GDM1 (cell line): Measurements from ENCODE around the gene RPLP1.

Experiments used
- DNase-seq: peaks from one replicate; lab custom pipeline; 2025; lab: John Stamatoyannopoulos, UW

Gene RPLP1

DNA sequence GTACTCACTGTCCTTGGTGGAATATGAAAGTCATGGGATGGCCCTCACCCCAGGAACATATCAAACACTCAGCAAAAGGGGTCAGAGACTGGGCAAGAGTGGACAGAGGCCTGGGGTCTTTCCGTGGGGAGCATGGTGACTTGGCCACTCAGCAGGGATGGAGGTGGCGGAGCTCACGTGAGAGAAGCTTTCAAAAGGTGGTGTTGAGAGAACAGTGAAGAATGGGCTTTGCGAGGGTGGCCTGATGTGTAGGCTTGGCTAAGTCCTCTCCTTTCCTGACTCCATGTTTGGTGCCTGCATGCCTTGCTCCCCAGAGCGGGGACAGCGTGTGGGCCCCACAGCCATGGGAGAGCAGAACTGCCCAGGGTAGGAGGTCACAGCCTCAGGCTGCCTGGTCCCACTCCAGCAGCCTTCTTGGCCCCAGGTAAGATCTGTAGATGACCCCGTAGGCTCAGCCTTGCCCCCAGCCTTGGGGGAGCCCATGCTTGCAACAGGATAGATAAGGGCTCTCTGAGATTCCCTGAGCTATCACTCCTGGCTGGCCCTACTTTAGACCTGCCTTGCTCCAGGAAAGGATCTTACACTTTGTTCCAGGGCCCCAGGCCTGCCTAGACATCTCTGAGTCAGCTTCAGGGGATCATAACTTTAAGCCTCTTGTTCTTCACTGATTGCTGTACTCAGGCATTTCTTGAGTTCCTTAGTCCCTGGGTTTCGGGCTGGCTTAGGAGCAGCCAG is 17.0 kb downstream of the RPLP1 start:
- no peak for DNase-seq

GRCh38 chr15:69472046-69472445 is 19.4 kb downstream of the RPLP1 start:
- no peak for DNase-seq

DNA sequence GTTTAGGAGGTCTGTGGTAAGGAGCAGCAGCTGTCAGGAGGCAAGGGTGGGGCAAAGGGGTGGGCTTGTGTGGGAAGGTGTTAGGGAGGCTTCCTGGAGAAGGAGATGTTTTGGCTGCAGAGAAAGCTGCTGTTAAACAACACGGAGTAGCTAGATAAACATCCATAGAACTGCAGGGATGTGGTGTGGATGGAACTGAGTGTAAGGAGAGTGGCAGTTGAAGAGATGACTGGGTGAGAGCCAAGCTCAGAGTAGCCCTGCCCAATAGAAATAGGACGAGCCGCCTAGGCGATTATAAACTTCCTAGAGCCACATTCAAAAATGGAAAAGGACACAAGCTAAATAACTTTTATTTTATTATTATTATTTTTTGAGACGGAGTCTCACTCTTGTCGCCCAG is 19.9 kb downstream of the RPLP1 start:
- no peak for DNase-seq

DNA sequence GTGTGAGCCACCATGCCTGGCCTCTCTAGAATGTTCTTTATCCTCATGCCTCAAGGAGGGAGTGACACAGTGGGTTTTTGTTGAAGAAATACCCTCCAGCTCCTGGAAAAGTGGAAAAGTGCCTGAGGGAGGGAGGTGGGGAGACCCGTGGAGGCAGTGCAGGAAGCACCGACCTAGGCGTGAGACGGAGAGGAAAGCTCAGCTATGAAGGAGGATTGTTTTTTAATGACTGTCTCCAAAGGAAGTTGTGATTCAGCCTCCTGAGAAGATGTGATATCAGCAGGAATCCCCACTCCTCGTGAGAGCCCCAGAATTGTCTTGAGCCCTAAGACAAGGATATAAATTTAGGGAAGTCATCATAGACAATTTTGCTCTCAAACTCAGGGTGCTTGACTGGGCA is 21.7 kb downstream of the RPLP1 start:
- no peak for DNase-seq

GRCh38 chr15:69474846-69475455 is 22.3 kb downstream of the RPLP1 start:
- no peak for DNase-seq

GRCh38 chr15:69475769-69476358 is 23.2 kb downstream of the RPLP1 start:
- peak; percentile 50 for DNase-seq

- no peak for DNase-seq
Measured at GRCh38 chr15:69476704-69477473, 24.3 kb downstream of the RPLP1 start.

DNA sequence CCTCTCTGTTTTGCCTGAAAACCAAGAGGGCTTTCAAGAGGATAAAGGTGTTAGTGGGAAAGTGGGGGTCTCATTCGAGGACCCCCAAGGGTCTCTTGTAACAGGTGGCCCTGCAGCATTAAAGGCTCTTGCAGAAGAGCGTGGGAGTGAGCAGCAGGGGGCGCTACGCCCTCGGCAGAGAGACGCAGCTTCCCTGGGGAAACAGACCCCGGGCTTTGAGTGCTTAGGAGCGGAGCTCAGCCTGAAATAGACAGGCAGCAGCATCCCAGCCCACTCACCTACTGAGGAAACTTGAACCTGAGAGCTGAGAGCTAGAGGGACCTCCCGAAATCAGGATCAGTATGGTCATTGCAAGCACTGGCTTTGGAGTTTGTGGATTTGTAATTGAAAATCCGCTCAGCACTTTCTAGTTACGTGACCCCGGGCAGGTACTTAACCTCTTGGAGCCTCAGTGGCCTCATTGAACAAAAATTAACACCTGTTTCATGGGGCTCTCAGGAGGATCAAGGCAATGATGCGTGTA is 25.7 kb downstream of the RPLP1 start:
- peak; percentile 43 for DNase-seq

DNA sequence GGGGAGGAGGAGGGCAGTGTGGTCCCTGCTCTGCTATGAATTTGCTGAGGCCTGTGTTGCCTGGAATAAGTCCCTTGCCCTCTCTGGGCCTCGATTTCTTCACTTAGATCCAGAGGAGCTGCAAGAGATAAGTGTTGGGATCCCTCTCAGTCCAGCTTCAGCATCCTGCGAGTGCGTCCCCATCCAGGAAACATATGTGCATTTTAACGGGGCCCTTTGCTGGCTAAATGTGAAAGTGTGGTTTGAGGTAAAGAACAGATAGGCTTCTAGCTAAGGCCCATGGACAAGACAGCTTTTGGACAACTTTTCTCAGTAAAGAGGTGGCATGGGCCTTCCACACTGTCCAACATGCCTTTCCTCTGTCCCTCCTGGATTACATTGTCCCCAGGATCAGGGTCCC is 26.5 kb downstream of the RPLP1 start:
- DNase-seq: no peak

- DNase-seq: no peak
Measured at GRCh38 chr15:69479971-69480370, 27.4 kb downstream of the RPLP1 start.

- no peak for DNase-seq
Measured at GRCh38 chr15:69480932-69481331, 28.3 kb downstream of the RPLP1 start.

GRCh38 chr15:69482686-69483256 is 30.2 kb downstream of the RPLP1 start:
- DNase-seq: no peak

- no peak for DNase-seq
Measured at GRCh38 chr15:69484837-69485236, 32.2 kb downstream of the RPLP1 start.

DNA sequence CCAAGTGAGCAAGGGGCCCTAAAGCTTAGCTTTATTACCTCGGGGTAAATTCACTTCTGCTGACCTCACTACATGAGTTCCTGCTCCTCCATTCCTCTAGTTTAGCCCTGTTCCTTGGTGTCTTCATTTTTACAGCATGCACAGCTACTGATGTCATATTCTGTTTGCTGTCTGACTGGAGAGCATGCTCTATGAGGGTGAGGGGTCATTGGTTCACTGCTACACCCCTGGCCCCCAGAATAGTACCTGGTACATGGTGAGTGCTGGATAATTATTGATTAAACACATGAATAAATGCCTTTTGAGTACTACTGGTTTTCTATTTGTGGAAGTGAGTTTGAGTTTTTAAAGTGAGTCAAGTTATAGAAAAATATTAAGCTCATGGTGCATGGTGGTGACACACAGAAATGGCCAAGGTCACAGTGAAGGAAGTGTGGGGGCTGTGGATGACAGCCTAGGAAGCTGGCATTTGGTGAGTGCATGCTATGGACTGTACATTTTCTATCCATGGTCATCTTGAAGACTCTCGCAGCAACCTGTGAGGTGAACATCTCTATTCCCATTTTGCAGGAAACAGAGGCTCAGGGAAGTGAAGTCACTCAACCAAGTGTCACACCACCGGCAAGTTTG is 34.0 kb downstream of the RPLP1 start:
- no peak for DNase-seq

DNA sequence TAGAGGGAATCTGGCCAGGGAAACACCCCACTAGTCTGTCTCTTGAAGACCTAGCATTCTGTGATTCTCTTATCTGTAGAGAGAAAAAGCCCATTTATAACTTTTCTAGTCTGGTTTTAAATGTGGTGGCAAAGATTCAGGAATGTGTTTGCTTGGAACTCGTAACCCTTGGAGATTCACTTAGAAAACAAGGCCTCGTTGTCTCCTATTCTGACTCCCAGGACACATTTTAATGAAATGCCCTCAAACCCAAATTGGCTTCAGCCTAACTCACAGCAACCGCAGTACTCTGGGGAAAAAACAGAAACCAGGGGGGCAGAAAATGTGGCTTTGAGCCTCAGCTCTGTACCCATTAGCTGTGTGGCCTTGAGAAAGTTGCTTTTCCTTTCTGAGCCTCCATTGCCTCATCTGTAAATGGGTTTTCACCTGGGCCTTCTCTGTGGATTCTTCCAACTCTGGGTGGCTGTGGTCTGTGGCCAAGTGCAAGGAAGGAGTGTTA is 36.5 kb downstream of the RPLP1 start:
- no peak for DNase-seq

DNA sequence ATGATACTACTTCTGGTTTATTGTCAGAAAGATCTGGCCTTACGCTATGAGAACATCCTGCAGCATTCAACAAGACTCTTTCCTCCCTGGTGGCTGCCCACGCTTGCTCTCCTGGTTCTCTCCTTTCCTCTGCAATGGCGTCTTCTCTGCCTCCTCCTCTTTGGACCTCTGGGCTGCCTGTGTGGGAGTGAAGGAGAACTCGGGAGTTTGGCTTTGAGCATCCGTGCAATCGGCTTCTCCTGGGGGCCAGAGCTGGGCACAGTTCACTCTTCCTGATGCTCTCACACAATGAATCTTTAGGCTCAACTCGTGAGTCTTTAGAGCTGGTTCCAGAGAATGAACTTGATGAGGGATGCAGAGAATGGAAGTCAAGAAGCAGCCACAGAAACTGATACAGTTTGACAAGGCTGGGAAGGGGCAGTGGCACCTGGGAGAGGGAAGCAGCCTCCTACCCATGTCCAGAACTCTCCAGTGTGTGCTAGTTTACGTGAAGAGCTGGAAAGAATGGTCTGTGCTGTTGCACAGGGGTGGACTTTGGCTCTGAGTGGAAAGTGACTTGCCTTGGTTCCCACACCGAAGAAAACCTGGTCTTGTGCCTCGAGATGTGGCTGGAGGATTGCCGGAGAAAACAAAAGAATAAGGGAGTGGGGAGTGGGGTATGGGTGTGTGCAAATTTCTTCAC is 37.9 kb downstream of the RPLP1 start:
- DNase-seq: no peak

DNA sequence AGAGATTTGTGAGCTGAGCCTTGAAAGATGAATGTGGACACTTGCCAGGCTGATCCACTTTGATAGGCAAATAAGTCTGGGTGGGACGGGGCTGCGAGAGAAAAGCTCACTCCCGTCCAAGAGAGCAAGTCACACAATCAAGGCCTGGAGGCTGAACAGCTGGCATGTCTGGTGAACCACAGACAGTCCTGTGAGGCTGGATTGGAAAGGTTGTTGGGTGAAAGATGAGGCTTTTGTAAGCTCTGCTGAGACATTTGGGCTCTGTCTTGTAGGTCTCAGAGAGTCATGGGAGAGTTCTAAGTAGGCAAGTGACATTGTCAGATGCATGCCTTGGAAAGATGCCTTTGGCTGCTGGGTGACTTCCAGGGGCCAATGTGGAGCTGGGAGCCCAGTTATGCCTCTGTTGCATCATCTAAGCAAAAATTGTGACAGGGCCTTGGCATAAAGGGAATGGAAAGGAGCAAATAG is 38.5 kb downstream of the RPLP1 start:
- DNase-seq: no peak

DNA sequence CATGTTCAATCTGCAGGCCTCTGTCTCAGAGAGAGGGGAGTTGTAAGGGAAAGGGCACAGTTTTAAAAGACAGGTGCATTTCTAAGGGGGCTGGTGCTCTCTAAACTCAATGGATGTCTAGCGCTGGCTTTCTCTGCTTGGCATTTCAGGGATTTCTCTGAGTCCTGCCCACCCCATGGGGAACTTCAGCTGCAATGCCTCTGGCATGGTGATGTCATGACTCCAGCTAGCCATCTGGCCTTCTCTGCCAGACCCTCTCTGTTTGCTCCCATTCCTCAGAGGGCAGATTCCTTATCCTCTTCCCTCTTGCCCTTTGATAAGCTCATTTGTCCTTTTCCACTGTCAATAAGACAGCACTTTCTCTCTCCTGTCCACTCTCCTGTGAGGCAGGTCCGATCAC is 40.8 kb downstream of the RPLP1 start:
- no peak for DNase-seq

DNA sequence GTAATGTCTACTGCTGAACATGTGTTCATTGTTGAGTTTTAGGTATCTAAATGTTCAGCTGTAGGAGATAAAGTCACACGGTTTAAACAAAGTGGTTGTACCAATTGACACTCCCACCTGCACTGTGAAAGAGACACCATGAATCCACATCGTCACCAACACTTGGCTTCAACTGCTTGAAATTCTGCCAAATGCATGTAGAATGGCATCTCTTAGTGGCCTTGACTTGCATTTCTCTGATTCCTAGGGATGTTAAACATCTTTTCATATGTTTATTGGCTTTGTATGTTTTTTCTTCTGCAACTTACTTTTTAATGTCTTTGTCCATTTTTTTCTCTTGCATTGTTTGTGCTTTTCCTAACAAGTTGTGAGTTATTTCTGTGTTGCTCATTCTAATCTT is 43.4 kb downstream of the RPLP1 start:
- DNase-seq: no peak

- DNase-seq: no peak
Measured at GRCh38 chr15:69497076-69497475, 44.5 kb downstream of the RPLP1 start.

DNA sequence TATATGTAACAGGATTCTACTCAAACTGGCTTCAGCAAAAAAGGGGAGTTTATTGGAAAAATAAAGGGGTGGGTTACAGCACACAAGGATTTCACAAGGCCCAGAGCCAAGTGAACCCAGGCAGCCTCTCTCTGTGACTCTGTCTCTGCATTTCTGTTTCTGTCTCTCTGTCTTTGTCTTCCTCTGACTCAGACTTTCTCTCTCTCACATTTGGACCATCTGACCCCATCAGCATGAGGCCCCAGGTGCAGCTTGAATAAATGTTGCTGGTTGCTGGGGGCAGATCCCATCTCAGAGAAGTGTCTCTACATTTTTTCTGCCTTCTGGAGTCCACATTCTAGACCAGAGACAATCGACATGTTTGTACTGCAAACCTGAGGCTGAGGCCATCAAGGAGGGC is 45.0 kb downstream of the RPLP1 start:
- DNase-seq: no peak
